Midbrain (tissue), 1 donor: ENCODE measurements around the gene PCDHGA4.
A peak's percentile ranks its signal among the peaks of the same experiment; 100 is the strongest.
"Not testable (repeated sequence)": the region's sequence is repeated elsewhere in the genome, so short reads cannot be mapped to it uniquely, and the experiment has no call there.

Source experiments
- DNase-seq: peaks from one replicate; lab custom pipeline; 2025; lab: John Stamatoyannopoulos, UW

Gene PCDHGA4

GRCh38 chr5:141349917-141350619 lies 4.8 kb upstream of the PCDHGA4 start, which contains the start of gene PCDHGB1:
Gene PCDHGB1 (plus strand): TSS chr5:141350099. CDS start chr5:141350261, 162 bp downstream.
- DNase-seq = peak; percentile 9

DNA sequence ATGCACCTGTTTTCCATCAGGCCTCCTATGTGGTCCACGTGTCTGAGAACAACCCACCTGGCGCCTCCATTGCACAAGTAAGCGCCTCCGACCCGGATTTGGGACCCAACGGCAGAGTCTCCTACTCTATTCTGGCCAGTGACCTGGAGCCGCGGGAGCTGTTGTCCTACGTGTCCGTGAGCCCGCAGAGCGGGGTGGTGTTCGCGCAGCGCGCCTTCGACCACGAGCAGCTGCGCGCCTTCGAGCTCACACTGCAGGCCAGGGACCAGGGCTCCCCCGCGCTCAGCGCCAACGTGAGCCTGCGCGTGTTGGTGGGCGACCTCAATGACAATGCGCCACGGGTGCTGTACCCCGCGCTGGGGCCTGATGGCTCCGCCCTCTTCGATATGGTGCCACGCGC lies 3.2 kb upstream of the PCDHGA4 start:
- DNase-seq = no peak

GRCh38 chr5:141355641-141356040 lies 820 bp downstream of the PCDHGA4 start:
- DNase-seq = no peak

- DNase-seq = no peak
These were observed 1.3 kb downstream of the PCDHGA4 start for GRCh38 chr5:141356133-141356532.

- no peak for DNase-seq
These were observed 2.1 kb downstream of the PCDHGA4 start for GRCh38 chr5:141356950-141357349.

DNA sequence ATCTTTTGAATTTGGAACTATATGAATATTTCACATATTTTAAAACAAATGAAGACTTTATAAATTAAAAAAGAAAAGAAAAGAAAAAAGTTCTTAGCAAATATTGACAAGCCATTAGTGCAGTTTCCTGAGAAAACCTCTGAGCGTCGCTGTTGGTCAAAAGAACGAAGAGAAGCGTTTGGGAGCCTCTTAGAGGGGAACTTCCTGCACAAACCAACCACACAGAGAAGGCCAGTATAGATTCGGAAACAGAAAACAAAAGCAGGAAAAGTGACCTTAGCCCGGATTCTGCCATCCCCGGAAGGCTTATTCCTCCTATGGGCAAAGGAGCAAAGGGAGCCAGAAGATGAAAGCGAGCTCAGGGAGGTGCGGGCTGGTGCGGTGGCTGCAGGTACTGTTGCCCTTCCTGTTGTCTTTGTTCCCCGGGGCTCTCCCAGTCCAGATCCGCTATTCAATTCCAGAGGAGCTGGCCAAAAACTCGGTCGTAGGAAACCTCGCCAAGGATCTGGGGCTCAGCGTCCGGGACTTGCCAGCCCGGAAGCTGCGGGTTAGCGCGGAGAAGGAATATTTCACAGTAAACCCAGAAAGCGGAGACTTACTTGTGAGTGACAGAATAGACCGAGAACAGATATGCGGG lies 5.1 kb downstream of the PCDHGA4 start, which contains the start of gene PCDHGB2:
Gene PCDHGB2 (plus strand): TSS at position 205 of the 637 bp plus-strand sequence. CDS start 142 bp downstream, at position 347.
- no peak for DNase-seq

DNA sequence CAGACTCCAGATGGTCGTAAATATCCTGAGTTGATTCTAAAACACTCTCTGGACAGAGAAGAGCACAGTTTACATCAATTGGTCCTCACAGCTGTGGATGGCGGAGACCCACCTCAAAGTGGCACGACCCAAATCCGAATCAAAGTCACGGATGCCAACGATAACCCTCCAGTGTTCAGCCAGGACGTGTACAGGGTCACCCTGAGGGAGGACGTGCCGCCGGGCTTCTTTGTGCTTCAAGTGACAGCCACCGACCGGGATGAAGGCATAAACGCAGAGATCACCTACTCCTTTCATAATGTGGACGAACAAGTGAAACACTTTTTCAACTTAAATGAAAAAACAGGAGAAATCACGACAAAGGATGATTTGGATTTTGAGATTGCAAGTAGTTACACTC lies 5.9 kb downstream of the PCDHGA4 start:
- no peak for DNase-seq

DNA sequence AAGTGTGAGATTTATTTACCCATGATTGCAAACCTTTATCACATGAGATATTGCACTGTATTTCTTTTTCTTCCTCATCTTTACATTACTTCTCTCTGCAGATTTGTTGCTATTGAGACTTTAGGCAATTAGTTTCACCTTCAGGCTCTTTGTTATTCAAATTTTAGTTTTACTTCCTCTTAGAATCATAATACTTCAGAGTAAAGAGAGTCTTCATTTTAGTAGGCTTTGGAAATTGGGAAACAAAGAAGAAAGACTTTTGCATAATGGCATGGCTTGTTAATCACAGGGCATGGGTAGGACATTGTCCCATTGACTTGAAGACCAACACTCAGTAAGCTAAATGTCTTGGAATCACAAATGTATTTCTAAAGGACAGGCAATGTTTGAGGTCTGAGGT lies 7.9 kb downstream of the PCDHGA4 start:
- no peak for DNase-seq

GRCh38 chr5:141363952-141364660 lies 9.3 kb downstream of the PCDHGA4 start, which contains the start of gene PCDHGA5:
Gene PCDHGA5 (plus strand): TSS chr5:141364162. CDS start chr5:141364331, 169 bp downstream.
- no peak for DNase-seq

GRCh38 chr5:141366016-141366896 lies 11.4 kb downstream of the PCDHGA4 start:
- DNase-seq = no peak

- DNase-seq = no peak
These were observed 15.4 kb downstream of the PCDHGA4 start, which contains the start of gene PCDHGB3 for GRCh38 chr5:141369994-141370848. Gene PCDHGB3 (plus strand): TSS chr5:141370242. CDS start chr5:141370395, 153 bp downstream.

DNA sequence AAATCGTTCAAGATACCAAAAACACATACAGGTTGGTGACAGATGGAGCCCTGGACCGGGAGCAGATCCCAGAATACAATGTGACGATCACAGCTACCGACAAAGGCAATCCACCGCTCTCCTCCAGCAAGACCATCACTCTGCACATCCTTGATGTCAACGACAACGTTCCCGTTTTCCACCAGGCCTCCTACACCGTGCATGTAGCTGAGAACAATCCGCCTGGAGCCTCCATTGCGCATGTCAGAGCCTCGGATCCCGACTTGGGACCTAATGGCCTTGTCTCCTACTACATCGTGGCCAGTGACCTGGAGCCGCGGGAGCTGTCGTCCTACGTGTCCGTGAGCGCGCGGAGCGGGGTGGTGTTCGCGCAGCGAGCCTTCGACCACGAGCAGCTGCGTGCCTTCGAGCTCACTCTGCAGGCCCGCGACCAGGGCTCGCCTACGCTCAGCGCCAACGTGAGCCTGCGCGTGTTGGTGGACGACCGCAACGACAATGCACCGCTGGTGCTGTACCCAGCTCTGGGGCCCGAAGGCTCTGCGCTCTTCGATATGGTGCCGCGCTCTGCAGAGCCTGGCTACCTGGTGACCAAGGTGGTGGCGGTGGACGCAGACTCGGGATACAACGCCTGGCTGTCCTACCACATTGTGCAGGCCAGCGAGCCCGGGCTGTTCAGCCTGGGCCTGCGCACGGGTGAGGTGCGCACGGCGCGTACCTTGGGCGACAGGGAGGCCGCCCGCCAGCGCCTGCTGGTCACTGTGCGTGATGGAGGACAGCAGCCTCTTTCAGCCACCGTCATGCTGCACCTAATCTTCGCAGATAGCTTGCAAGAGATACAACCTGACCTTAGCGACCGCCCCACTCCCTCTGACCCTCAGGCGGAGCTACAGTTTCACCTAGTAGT lies 17.0 kb downstream of the PCDHGA4 start:
- DNase-seq = no peak

DNA sequence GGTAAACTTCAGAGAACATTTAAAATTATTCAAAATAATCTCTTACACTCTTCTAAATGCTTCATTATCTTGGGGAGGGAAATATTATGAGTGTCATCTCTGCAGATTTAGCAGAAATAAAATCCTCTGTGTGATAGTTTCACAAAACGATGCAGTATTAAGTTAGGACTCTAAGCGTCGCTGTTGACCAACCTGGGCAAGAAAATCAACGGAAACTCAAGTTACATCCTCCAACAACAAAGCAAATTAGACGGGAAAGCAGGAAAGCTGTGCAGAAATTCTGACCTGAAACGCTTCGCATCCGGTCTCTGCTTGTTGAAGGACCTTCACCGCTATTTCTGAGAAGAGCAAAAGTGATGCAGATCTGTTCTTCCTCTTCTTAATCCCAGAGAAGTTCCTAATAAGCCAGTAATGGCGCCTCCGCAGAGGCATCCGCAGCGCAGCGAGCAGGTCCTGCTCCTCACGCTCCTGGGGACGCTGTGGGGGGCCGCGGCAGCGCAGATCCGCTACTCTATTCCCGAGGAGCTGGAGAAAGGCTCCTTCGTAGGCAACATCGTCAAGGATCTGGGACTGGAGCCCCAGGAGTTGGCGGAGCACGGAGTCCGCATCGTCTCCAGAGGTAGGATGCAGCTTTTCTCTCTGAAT lies 19.0 kb downstream of the PCDHGA4 start, which contains the start of gene PCDHGA6:
Gene PCDHGA6 (plus strand): TSS at position 219 of the 645 bp plus-strand sequence. CDS start 193 bp downstream, at position 412.
- DNase-seq = no peak

GRCh38 chr5:141374627-141375026 lies 19.8 kb downstream of the PCDHGA4 start:
- no peak for DNase-seq

GRCh38 chr5:141375444-141376155 lies 20.8 kb downstream of the PCDHGA4 start:
- not testable (repeated sequence) for DNase-seq

GRCh38 chr5:141382469-141383294 lies 27.9 kb downstream of the PCDHGA4 start, which contains the start of gene PCDHGA7:
Gene PCDHGA7 (plus strand): TSS chr5:141382742. CDS start chr5:141382900, 158 bp downstream.
- DNase-seq = no peak

DNA sequence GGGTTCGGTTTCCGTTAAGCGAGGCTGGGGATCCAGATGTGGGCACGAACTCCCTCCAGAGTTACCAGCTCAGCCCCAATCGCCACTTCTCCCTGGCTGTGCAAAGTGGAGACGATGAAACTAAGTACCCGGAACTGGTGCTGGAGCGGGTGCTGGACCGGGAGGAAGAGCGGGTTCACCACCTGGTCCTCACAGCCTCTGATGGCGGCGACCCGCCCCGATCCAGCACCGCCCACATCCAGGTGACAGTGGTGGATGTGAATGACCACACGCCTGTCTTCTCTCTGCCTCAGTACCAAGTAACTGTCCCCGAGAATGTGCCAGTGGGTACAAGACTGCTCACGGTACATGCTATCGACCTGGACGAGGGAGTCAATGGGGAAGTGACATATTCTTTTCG lies 28.5 kb downstream of the PCDHGA4 start:
- no peak for DNase-seq
